Measurements from ENCODE around the gene MRPL34.
"Not testable (repeated sequence)": the region's sequence is repeated elsewhere in the genome, so short reads cannot be mapped to it uniquely, and the experiment has no call there.

Gene MRPL34

GRCh38 chr19:17285415-17286135 is 20.1 kb upstream of the MRPL34 start:
- DNase-seq (ENCODE audit: low read depth in 2 of 2), result no peak

DNA sequence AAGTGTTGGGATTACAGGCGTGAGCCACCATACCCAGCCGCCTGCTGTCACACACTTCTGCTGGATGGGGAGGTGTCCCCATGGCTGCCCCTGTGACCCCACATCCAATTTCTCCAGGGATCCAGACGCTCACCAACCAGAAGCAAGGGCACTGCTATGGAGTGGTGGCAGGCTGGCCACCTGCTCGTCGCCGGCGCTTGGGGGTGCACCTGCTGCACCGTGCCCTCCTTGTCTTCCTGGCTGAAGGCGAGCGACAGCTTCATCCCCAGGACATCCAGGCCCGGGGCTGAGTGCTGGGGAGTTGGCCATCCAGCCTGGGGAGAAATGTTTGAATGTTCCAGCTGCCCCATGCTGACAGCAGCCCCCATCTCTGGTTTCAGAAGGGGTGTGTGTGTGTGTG is 19.4 kb upstream of the MRPL34 start:
- no peak for DNase-seq (ENCODE audit: low read depth in 2 of 2)

- DNase-seq (ENCODE audit: low read depth in 2 of 2), result no peak
Measured at GRCh38 chr19:17286752-17287151, 18.9 kb upstream of the MRPL34 start.

DNA sequence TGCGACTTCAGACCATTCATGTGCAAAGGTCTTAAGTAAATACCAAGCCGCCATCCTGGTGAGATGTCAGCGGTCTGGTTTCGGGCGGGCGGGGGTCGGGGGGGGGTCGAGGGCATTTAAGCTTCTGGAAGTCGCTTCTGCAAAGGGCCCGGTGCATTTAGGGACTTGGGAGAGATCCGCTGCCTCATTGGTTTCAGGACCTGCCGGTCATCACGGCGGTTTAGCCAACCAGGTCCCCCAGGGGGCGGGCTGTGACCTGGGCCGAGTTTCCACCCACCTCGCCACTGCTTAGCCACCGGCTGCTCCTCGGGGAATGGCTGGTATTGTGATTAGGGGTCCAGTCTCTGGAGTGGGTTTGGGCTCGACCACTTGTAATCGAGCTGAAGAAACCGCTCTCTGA is 16.2 kb upstream of the MRPL34 start:
- DNase-seq (ENCODE audit: low read depth in 2 of 2), result peak in 1 of 2 donors; percentile 7

DNA sequence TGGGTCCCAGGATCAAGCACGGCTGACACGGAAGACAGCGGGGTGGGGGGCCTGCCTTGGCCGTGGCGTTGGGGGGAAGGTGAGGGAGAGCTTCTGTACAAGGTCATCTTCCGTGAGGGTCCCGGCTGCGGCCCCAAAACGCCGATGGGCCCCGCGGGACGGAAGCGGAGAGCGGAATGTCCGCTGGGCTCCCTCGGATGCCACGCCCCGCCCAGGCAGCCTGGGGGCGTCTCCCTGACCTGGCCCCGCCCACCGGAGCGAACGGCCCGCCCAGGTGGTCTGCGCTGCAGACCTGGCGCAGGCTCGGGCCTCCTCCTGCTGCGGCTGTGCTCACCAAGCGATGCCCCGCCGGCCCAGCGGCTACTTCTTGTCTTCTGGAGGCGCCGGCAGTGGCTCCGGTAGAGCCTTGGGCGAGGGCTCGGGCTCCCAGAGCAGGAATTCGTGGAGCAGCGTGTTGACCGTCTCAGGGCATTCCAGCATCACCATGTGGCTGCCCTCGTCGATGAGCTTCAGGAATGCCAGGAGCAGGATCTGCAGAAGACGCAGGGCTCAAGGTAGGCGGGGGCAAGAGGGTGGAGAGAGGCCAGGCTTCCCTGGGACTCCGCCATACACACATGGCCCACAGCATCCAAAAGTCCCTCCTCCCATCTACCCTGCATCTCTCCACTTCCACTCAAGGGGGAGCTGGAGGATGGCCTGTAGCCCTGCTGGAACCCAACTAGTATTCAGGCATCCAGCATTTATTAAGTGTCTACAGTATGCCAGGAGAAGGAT is 13.2 kb upstream of the MRPL34 start:
- DNase-seq (ENCODE audit: low read depth in 2 of 2), result peak; percentile 48 to 74

DNA sequence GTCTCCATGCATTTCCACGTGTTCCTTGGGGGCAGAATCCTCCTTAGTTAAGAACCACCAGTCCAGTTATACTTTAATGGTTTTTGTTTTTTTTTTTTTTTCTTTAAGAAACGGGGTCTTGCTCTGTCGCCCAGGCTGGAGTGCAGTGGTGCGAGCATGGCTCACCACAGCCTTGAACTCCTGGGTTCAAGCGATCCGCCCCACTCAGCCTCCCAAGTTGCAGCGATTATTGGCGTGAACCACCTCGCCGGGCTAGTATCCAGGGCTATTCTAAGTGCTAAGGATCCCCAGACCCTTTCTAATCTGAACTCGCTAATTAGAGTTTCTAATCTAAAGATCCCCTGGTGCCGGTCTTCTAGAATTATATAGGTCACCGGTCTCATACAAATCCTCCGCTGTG is 12.1 kb upstream of the MRPL34 start:
- DNase-seq (ENCODE audit: low read depth in 2 of 2), result no peak

GRCh38 chr19:17294051-17294891 is 11.4 kb upstream of the MRPL34 start:
- peak in 1 of 2 donors; percentile 39 for DNase-seq (ENCODE audit: low read depth in 2 of 2)

DNA sequence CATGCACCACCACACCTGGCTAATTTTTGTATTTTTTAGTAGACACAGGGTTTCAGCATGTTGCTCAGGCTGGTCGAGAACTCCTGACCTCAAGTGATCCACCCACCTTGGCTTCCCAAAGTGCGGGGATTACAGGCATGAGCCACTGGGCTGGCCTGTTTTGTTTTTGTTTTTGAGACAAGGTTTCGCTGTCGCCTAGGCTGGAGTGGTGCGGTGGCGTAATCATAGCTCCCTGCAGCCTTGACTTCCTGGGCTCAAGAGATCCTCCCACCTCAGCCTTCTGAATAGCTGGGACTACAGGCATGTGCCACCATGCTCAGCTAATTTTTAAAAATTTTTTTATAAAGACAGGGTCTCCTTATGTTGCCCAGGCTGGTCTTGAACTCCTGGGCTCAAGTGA is 10.1 kb upstream of the MRPL34 start:
- DNase-seq (ENCODE audit: low read depth in 2 of 2), result not testable (repeated sequence)

- no peak for DNase-seq (ENCODE audit: low read depth in 2 of 2)
Measured at GRCh38 chr19:17296273-17296672, 9.4 kb upstream of the MRPL34 start.

DNA sequence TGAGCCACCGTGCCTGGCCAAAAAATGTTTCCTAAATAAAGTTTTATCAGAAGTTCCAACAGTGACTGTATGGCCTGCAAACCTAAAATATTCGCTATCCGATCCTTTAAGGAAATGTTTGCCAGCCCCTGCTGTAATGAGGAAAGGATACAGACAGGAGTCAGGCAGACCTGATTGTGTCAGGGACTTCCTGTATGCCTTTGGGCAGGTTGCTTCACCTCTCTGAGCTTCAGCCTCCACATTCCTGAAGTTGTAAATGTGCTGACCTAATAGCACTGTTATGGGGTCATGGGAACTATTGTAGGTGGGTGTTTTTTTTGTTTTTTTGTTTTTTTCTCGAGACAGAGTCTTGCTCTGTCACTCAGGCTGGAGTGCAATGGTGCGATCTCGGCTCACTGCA is 8.7 kb upstream of the MRPL34 start:
- DNase-seq (ENCODE audit: low read depth in 2 of 2), result no peak

- DNase-seq (ENCODE audit: low read depth in 2 of 2), result no peak
Measured at GRCh38 chr19:17300992-17301619, 4.6 kb upstream of the MRPL34 start.

- DNase-seq (ENCODE audit: low read depth in 2 of 2), result no peak
Measured at GRCh38 chr19:17302391-17303166, 3.1 kb upstream of the MRPL34 start.

GRCh38 chr19:17303167-17303939 is 2.3 kb upstream of the MRPL34 start, which contains the start of gene ABHD8:
TSS of gene ABHD8 (minus strand) at chr19:17303425. CDS start at chr19:17301616, 1,809 bp downstream.
- peak; percentile 79 to 91 for DNase-seq (ENCODE audit: low read depth in 2 of 2)

DNA sequence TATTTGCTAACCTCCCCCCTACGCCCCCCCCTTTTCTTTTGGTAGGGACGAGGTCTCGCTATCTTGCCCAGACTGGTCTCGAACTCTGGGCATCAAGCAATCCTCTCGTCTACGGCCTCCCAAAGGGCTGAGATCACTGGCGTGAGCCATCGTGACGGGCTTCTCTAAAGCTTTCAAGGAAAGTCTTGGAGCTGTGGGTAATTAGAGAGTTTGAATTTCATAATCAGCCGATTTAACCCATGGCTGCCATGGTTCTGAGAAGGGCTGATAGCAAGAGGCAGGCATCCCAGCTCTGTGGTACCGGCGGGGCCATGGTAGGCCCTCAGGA is 1.8 kb upstream of the MRPL34 start:
- no peak for DNase-seq (ENCODE audit: low read depth in 2 of 2)

DNA sequence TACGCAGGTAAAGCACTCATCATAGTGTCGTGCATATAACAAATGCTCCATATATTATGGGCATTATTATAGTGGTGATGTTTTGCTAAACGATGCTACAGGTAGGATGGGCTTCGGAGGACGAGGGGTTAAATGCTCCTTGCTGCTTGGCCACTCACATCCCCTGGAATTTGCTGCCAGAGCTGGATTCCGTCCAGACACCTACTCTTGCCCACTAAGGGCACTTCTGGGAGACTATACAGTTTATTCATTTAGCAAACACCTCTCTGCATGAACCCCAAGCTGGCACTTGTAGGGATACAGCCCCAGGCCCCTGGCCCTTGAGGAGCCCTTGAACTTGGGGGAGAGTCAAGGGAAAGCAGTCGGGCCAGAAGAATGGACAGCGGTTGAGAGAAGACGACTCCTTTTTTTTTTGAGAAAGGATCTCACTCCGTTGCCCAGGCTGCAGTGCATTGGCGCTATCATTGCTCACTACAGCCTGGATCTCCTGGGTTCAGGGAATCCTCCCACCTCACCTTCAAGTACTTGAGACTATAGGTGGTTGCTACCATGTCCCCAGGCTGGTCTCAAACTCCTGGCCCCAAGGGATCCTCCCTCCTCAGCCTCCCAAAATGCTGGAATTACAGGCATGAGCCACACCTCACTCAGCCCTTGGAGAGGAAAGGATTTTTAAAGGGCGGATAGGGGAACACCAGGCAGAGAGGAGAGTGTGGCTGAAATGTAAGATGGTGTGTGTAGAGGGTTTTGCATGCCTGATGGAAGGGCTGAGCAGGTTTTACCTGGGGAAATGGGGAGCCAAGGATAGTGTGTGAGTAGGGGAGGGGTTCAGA is 1.1 kb upstream of the MRPL34 start:
- DNase-seq (ENCODE audit: low read depth in 2 of 2), result no peak

- DNase-seq (ENCODE audit: low read depth in 2 of 2), result no peak
Measured at GRCh38 chr19:17305216-17305516, 506 bp upstream of the MRPL34 start.

DNA sequence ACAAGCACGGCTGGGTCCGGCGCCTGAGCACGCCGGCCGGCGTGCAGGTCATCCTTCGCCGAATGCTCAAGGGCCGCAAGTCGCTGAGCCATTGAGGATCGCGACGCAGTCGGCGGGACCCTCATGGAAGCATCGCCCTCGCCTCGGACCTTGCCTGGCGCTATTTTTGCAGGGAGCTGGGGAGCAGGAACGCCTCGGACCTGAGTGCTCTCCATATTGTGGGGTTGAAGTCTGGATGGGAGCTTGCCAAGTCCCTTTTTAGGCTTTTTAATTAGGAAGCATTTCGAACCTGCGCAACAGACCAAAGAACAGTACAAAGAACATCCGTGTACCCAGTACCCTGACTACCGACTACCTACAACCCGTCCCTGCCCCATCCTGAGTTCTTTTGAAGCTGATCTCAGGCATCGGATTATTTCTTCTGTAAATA is 628 bp downstream of the MRPL34 start:
- DNase-seq (ENCODE audit: low read depth in 2 of 2), result no peak

DNA sequence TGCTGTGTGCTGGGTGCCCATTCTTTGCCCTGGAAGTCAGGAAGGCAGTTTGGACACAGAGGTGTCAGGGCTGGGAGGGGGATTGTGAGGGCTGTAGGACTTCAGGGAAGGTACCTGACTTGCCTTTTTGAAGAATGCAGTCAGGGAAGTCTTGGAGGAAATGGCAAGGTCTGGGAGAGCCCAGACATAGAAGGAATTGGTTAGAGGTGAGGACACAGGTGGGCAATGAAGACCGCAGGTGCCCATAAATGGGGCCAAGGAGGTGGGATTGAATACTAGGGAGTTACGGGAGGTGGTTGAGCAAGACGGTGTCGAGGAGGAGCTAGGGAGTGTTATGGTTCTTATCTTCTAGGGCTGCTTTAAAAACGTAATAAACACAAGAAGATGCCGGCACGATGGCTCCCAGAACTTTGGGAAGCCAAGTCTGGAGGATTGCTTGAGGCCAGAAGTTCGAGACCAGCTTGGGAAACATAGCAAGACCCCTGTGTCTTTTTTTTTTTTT is 2.3 kb downstream of the MRPL34 start:
- DNase-seq (ENCODE audit: low read depth in 2 of 2), result no peak

GRCh38 chr19:17309198-17309964 is 3.7 kb downstream of the MRPL34 start, which contains the start of gene DDA1:
TSS of gene DDA1 (plus strand) at chr19:17309563. CDS start at chr19:17309655, 92 bp downstream.
- DNase-seq (ENCODE audit: low read depth in 2 of 2), result peak; percentile 93 to 98
